HUES48 (cell line): ENCODE measurements around the gene UBE2S.

Source experiments
- H3K27ac ChIP-seq: one replicate; pipeline ENCODE4 v1.7.0; 2013; ENCODE audit warnings: low read depth, low read length, inconsistent platforms
- H3K27me3 ChIP-seq: 2 replicates; pipeline ENCODE4 v1.6.1; 2013; ENCODE audit warnings: mild to moderate bottlenecking, low read length; ENCODE audit not compliant: control insufficient read depth, insufficient read depth
- H3K36me3 ChIP-seq: 2 replicates; pipeline ENCODE4 v1.6.1; 2013; ENCODE audit warnings: low read length; ENCODE audit not compliant: control insufficient read depth, insufficient read depth
- H3K4me1 ChIP-seq: 2 replicates; pipeline ENCODE4 v1.6.1; 2013; ENCODE audit warnings: mild to moderate bottlenecking, low read length; ENCODE audit not compliant: control insufficient read depth, insufficient read depth
- H3K4me3 ChIP-seq: 2 replicates; pipeline ENCODE4 v1.5.1; 2013; ENCODE audit warnings: mild to moderate bottlenecking, low read depth, low read length
- H3K9ac ChIP-seq: 2 replicates; pipeline ENCODE4 v1.6.1; 2013; ENCODE audit warnings: mild to moderate bottlenecking, low read depth, low read length, moderate library complexity
- H3K9me3 ChIP-seq: 2 replicates; pipeline ENCODE4 v1.6.1; 2013; ENCODE audit warnings: low read length; ENCODE audit not compliant: control insufficient read depth, insufficient read depth

Gene UBE2S

DNA sequence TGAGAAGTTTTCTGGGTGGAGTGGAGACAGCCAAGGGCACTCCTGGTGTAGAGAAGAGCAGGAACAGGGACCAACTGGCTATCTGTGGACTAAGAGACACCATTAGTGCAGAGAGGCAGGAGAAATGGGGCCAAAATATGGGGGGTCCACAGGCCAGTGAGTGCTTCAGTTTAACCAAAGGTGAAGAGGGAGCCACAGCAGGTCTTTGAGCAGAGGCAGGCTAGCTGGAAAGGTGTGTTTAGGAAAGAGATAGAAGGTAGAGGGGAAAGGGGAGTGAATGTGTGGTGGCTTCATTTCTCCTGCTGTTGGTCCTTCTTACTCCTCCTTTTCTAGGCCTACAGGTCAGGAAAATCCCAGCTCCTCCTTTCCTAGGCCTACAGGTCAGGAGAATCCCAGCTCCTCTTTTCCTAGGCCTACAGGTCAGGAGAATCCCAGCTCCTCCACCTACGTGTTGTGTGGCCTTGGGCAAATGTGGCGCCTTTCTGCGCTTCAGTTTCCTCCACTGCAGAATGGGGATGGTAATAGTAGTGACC lies 25.0 kb downstream of the UBE2S start:
- H3K4me1 ChIP-seq: peaks cover 19% of the 10 kb centered on the region
- no peak overlapping the region for H3K9ac ChIP-seq
- peaks cover 15% of the 10 kb centered on the region for H3K36me3 ChIP-seq
- H3K9me3 ChIP-seq: no peaks in the 10 kb centered on the region
- H3K4me3 ChIP-seq: no peak overlapping the region
- H3K27ac ChIP-seq: no peak overlapping the region
- peaks cover 5% of the 10 kb centered on the region for H3K27me3 ChIP-seq

GRCh38 chr19:55382013-55382412 lies 25.6 kb downstream of the UBE2S start:
- Histone ChIP-seq H3K27ac (no peak overlapping the region), H3K9me3 (no peaks in the 10 kb centered on the region)

DNA sequence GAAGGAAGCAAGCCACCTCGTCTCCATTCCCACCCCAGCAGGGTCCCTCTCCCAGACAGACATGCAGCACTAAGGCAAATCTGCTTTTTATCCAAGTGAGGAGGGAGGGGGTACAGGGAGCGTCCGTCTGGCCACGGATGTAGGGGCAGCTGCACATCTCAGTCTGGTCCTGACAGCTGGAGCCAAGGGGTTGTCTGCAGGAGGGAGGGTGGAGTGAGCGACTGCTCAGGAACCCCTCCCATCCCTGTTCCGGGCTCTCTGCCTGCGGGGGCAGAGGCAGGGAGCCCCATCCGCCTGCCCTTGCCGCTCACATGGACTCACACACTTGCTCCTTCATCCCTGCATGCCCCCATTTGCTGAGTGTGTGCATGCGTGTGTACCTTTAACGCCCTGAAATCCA lies 28.4 kb downstream of the UBE2S start:
- Histone ChIP-seq H3K4me1 (peaks cover 20% of the 10 kb centered on the region), H3K27me3 (peaks cover 16% of the 10 kb centered on the region), H3K27ac (no peak overlapping the region), H3K9ac (no peak overlapping the region), H3K4me3 (no peak overlapping the region), H3K9me3 (no peaks in the 10 kb centered on the region), H3K36me3 (no peaks in the 10 kb centered on the region)

More at GRCh38 chr19:55382013-55382412, 25.6 kb downstream of the UBE2S start:
- H3K27me3 ChIP-seq: peaks cover 9% of the 10 kb centered on the region
- H3K4me1 ChIP-seq: peaks cover 16% of the 10 kb centered on the region
- peaks cover 9% of the 10 kb centered on the region for H3K36me3 ChIP-seq
- no peak overlapping the region for H3K9ac ChIP-seq
- no peak overlapping the region for H3K4me3 ChIP-seq

DNA sequence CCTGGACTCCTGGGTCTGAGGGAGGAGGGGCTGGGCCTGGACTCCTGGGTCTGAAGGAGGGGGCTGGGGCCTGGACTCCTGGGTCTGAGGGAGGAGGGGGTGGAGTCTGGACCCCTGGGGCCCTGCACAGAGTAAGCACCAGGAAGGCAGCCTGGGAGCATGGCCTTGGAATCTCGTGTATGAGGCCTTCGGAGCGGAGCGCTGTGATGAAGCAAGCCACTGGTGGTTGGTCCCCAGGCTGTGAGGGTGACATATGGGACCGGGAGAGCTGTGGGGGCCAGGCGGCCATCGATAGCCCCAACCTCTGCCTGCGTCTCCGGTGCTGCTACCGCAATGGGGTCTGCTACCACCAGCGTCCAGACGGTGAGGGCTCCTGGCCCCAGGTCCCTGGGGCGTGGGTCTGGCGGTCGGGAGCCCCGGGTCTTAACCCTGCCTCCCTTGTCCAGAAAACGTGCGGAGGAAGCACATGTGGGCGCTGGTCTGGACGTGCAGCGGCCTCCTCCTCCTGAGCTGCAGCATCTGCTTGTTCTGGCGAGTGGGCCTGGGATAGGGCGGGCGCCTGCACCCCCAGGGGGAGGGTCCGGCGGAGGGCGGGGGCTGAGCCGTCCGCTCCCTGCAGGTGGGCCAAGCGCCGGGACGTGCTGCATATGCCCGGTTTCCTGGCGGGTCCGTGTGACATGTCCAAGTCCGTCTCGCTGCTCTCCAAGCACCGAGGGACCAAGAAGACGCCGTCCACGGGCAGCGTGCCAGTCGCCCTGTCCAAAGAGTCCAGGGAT lies 30.0 kb downstream of the UBE2S start:
- Histone ChIP-seq H3K4me1 (peaks cover 31% of the 10 kb centered on the region), H3K36me3 (no peaks in the 10 kb centered on the region), H3K27ac (no peak overlapping the region), H3K9ac (no peak overlapping the region), H3K27me3 (peaks cover 25% of the 10 kb centered on the region), H3K4me3 (peak overlapping the region; percentile 60), H3K9me3 (no peaks in the 10 kb centered on the region)

GRCh38 chr19:55376241-55376933 lies 31.2 kb downstream of the UBE2S start, which contains the start of gene TMEM190:
TSS of gene TMEM190 (plus strand) at chr19:55376826. CDS start at chr19:55376854, 28 bp downstream.
- no peak within 1 kb of the TSS for H3K9ac ChIP-seq

DNA sequence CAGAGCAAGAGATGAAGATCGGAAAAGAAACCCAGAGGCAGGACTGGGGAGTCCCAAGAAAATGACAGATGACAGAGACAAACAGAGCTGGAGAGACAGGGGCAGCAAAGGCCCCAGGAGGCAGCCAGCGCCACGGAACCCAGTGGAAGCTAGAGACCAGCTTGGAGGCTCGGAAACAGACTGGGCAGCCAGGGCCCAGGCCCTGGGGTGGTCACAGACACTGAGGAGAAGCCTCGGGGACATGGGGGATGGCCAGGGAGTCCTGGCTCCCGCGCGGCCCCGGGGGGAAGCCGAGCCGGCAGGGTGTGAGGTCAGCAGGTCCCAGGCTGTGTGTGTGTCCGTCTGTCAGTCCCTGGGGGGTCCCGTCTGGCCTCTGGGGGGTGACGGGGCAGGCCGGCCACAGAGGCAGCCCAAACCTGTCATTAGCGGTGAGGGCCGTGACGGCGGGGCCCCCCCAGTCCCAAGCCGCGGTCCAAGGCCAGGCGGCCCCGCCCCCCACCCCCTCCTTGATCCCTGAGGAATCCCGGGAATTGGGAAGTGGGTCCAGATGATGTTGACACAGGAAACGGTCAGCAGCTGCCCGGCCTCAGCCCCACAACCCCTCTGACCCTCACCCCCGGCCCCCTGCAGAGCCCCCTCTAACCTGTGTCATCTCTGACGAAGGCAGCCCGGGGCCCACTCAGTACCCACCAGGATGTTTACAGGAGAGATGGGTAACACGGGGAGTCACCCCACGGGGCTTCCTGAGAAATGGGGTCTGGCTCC lies 33.4 kb downstream of the UBE2S start:
- Histone ChIP-seq H3K4me1 (peaks cover 40% of the 10 kb centered on the region), H3K27me3 (peaks cover 48% of the 10 kb centered on the region), H3K27ac (peak overlapping the region; percentile 64), H3K9me3 (no peaks in the 10 kb centered on the region), H3K9ac (no peak overlapping the region), H3K4me3 (0 out of 2 replicates have a peak overlapping the region, but pooled peaks have one; percentile 19), H3K36me3 (no peaks in the 10 kb centered on the region)

More at GRCh38 chr19:55376241-55376933, 31.2 kb downstream of the UBE2S start, which contains the start of gene TMEM190:
- H3K9me3 ChIP-seq: no peaks in the 10 kb centered on the region
- peaks cover 34% of the 10 kb centered on the region for H3K4me1 ChIP-seq
- peaks cover 37% of the 10 kb centered on the region for H3K27me3 ChIP-seq
- H3K36me3 ChIP-seq: no peaks in the 10 kb centered on the region
- H3K4me3 ChIP-seq: peak within 1 kb of the TSS; percentile 60
- peak within 1 kb of the TSS; percentile 12 for H3K27ac ChIP-seq

- H3K27me3 ChIP-seq: peaks cover 55% of the 10 kb centered on the region
- no peak overlapping the region for H3K9ac ChIP-seq
- peaks cover 44% of the 10 kb centered on the region for H3K4me1 ChIP-seq
- H3K9me3 ChIP-seq: no peaks in the 10 kb centered on the region
- H3K4me3 ChIP-seq: 0 out of 2 replicates have a peak overlapping the region, but pooled peaks have one; percentile 19
- H3K36me3 ChIP-seq: no peaks in the 10 kb centered on the region
- no peak overlapping the region for H3K27ac ChIP-seq
Observed at GRCh38 chr19:55373306-55373992, 34.1 kb downstream of the UBE2S start.

GRCh38 chr19:55372316-55373081 lies 35.1 kb downstream of the UBE2S start:
- no peak overlapping the region for H3K4me3 ChIP-seq
- H3K9me3 ChIP-seq: no peaks in the 10 kb centered on the region
- no peak overlapping the region for H3K27ac ChIP-seq
- no peak overlapping the region for H3K9ac ChIP-seq
- H3K27me3 ChIP-seq: peaks cover 53% of the 10 kb centered on the region
- no peaks in the 10 kb centered on the region for H3K36me3 ChIP-seq
- H3K4me1 ChIP-seq: peaks cover 43% of the 10 kb centered on the region

- H3K27ac ChIP-seq: peak within 1 kb of the TSS; percentile 47
- peaks cover 28% of the 10 kb centered on the region for H3K4me1 ChIP-seq
- H3K36me3 ChIP-seq: no peaks in the 10 kb centered on the region
- no peak within 1 kb of the TSS for H3K9ac ChIP-seq
- no peaks in the 10 kb centered on the region for H3K9me3 ChIP-seq
- H3K4me3 ChIP-seq: peak within 1 kb of the TSS; percentile 65
- H3K27me3 ChIP-seq: peaks cover 43% of the 10 kb centered on the region
Observed at GRCh38 chr19:55370305-55370988, 37.1 kb downstream of the UBE2S start, which contains the start of gene IL11. TSS of gene IL11 (minus strand) at chr19:55370463. CDS start at chr19:55370310, 153 bp downstream.
